HEK293 (cell line): ENCODE measurements around the gene IL24.

Experiments
- CTCF ChIA-PET: fragments of 350-600 bp; formaldehyde crosslinking; extraction: SDS; loops from one replicate; lab custom pipeline; 2021; ENCODE audit warnings: antibody characterized with exemption; lab: Yijun Ruan, JAX
- POLR2A ChIA-PET: fragments of 300-600 bp; formaldehyde crosslinking; extraction: SDS; loops from one replicate; lab custom pipeline; 2020; ENCODE audit warnings: antibody characterized with exemption, inconsistent platforms; lab: Yijun Ruan, JAX
- H3K27ac ChIP-seq: fragments of 200-500 bp; sonication (Bioruptor generic); 2 replicates; pipeline ENCODE4 v1.5.1; 2014; ENCODE audit warnings: low read depth, low read length, control low read depth, inconsistent platforms; ENCODE audit errors: extremely low read depth
- H3K36me3 ChIP-seq, 2 experiments: fragments of 200-500 bp in 1 of 2; sonication (Bioruptor generic) in 1 of 2; 1 replicate in 1 of 2; 2 replicates in 1 of 2; pipeline ENCODE4 v1.5.1; 2014 to 2017; ENCODE audit warnings: inconsistent platforms in 2 of 2, low read length in 2 of 2; ENCODE audit not compliant: control insufficient read depth in 2 of 2, insufficient read depth in 1 of 2
- H3K4me1 ChIP-seq: fragments of 200-500 bp; sonication (Bioruptor generic); 2 replicates; pipeline ENCODE4 v1.5.1; 2014; ENCODE audit warnings: mild to moderate bottlenecking, low read length, inconsistent platforms; ENCODE audit not compliant: control insufficient read depth, insufficient read depth
- H3K4me3 ChIP-seq: 2 replicates; pipeline ENCODE4 v1.5.1; 2011; ENCODE audit warnings: low read depth, mild to moderate bottlenecking, control low read depth, low read length, moderate library complexity
- H3K9me3 ChIP-seq: fragments of 200-500 bp; sonication (Bioruptor generic); 2 replicates; pipeline ENCODE4 v1.5.1; 2014; ENCODE audit warnings: low read depth, low read length, inconsistent platforms; ENCODE audit not compliant: control insufficient read depth, insufficient read depth
- GLIS2 ChIP-seq: fragments of 450-650 bp; formaldehyde crosslinking; IDR thresholded peaks from 2 replicates; pipeline ENCODE4 v1.5.1; 2016; ENCODE audit warnings: missing biosample characterization, missing genetic modification characterization
- KLF1 ChIP-seq: fragments of 450-650 bp; formaldehyde crosslinking; IDR thresholded peaks from 2 replicates; pipeline ENCODE4 v1.5.1; 2016; ENCODE audit warnings: missing biosample characterization, missing genetic modification characterization
- SP7 ChIP-seq: fragments of 450-650 bp; formaldehyde crosslinking; IDR thresholded peaks from 2 replicates; pipeline ENCODE4 v1.5.1; 2016; ENCODE audit warnings: missing biosample characterization, missing genetic modification characterization
- WT1 ChIP-seq: fragments of 450-650 bp; formaldehyde crosslinking; IDR thresholded peaks from 2 replicates; pipeline ENCODE4 v1.5.1; 2016; ENCODE audit warnings: missing biosample characterization, missing genetic modification characterization
- ZBTB1 ChIP-seq: fragments of 450-650 bp; formaldehyde crosslinking; IDR thresholded peaks from 2 replicates; pipeline ENCODE4 v1.5.1; 2016; ENCODE audit warnings: missing biosample characterization, missing genetic modification characterization
- ZBTB6 ChIP-seq: fragments of 450-650 bp; formaldehyde crosslinking; IDR thresholded peaks from 2 replicates; pipeline ENCODE4 v1.5.1; 2017; ENCODE audit warnings: missing biosample characterization, missing genetic modification characterization
- ZEB2 ChIP-seq: fragments of 450-650 bp; formaldehyde crosslinking; IDR thresholded peaks from 2 replicates; pipeline ENCODE4 v1.5.1; 2016; ENCODE audit warnings: missing biosample characterization, missing genetic modification characterization
- ZFP37 ChIP-seq: fragments of 450-650 bp; formaldehyde crosslinking; IDR thresholded peaks from 2 replicates; pipeline ENCODE4 v1.5.1; 2016; ENCODE audit warnings: missing biosample characterization, missing genetic modification characterization
- ZNF292 ChIP-seq: fragments of 450-650 bp; formaldehyde crosslinking; IDR thresholded peaks from 2 replicates; pipeline ENCODE4 v1.5.1; 2016; ENCODE audit warnings: low read depth, missing biosample characterization, missing genetic modification characterization, borderline replicate concordance
- ZNF610 ChIP-seq: fragments of 450-650 bp; formaldehyde crosslinking; IDR thresholded peaks from 2 replicates; pipeline ENCODE4 v1.5.1; 2016; ENCODE audit warnings: missing biosample characterization, missing genetic modification characterization, borderline replicate concordance
- ZNF837 ChIP-seq: fragments of 450-650 bp; formaldehyde crosslinking; IDR thresholded peaks from 2 replicates; pipeline ENCODE4 v1.5.1; 2016; ENCODE audit warnings: missing biosample characterization, missing genetic modification characterization
- ZSCAN23 ChIP-seq: fragments of 450-650 bp; formaldehyde crosslinking; IDR thresholded peaks from 2 replicates; pipeline ENCODE4 v1.5.1; 2016; ENCODE audit warnings: missing biosample characterization, missing genetic modification characterization
- TF ChIP-seq, protein P1 (sequence below): fragments of 450-650 bp; formaldehyde crosslinking; IDR thresholded peaks from 2 replicates; pipeline ENCODE4 v1.5.1; 2016; ENCODE audit warnings: missing biosample characterization, missing genetic modification characterization

The IL24 gene

DNA sequence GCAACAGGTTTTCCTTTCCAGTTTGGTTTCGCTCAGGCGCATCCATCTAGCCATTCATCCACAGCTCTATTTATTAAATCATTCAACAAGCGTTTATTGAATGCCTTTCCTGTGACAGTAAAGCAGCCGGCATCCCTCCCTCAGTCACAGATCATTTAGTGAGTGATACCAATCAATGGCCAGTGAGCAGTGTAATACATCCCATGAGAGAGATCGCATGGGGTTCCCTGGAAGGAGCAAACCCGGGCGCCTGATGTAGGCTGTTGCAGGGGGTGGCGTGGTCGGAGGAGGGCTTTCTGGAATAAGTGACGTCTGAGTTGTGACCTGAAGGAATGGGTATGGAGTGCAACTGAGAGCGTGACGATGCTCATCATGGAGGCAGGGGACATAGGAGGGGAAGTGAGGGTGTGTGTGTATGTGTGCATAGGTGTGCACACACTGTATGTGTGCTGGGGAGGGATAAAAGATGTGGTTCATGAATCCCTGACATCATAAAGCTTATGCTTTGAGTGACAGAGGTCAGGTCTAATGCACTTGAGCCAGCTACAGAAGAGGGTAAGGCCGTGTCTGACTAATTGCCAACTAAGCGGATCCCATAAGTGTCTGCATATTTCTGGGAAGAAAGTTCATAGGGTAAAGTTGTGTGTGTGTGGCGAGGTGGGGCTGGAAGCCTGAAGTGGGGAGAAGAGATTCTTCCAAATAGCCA lies 17.9 kb downstream of the IL24 start:
- Histone ChIP-seq H3K9me3 (no peaks in the 10 kb centered on the region), H3K27ac (no peak overlapping the region), H3K36me3 (no peaks in the 10 kb centered on the region), H3K4me1 (no peaks in the 10 kb centered on the region), H3K4me3 (no peak overlapping the region)
- CTCF ChIA-PET, result interaction anchor here (0.6 to 4.3 kb wide), 9 partner anchors 50 to 190 kb away, joined by 3 to 73 read pairs (median 5); partner anchors contain the start of gene IL20
- POLR2A ChIA-PET, result no interaction called here
- TF ChIP-seq ZNF837 (tag by site-specific recombination), result no peak

- no peak overlapping the region for H3K27ac ChIP-seq
- no peaks in the 10 kb centered on the region for H3K36me3 ChIP-seq
- H3K9me3 ChIP-seq, result no peaks in the 10 kb centered on the region
- CTCF ChIA-PET, result interaction anchor here (0.5 to 2.3 kb wide), 9 partner anchors 19 to 282 kb away, joined by 3 to 12 read pairs (median 4); partner anchors contain the start of gene IL20
- H3K4me1 ChIP-seq, result no peaks in the 10 kb centered on the region
- H3K4me3 ChIP-seq, result no peak overlapping the region
- POLR2A ChIA-PET, result no interaction called here
- TF ChIP-seq ZNF610 (tag by site-specific recombination), result no peak
Measured at GRCh38 chr1:206916000-206916709, 18.9 kb downstream of the IL24 start.

DNA sequence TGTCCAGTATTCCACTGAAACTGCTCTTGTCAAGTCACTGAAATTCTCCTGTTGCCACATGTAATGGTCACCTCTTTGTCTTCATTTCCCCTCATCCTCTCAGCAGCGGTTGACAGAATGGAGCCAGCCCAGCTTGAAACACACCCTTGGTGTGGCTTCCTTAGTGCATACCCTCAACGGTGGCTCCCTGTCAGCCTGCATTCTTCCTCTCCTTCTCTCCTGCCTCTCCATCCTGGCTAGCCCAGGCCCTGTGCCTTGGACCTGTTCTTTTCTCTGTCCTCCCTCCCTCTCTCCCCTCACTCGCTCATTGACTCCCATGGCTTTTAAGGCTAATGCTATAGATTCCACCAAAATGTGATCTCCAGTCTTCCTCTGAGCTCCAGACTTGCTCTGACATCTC lies 20.8 kb downstream of the IL24 start:
- no peak overlapping the region for H3K4me3 ChIP-seq
- no peaks in the 10 kb centered on the region for H3K36me3 ChIP-seq
- no peaks in the 10 kb centered on the region for H3K4me1 ChIP-seq
- H3K9me3 ChIP-seq, result no peaks in the 10 kb centered on the region
- TF ChIP-seq ZFP37 (tag by site-specific recombination) (no peak), KLF1 (tag by site-specific recombination) (no peak), ZBTB6 (no peak), ZNF292 (tag by site-specific recombination) (no peak), ZBTB1 (no peak)
- ChIA-PET CTCF (interaction anchor here (0.6 to 1.8 kb wide), 7 partner anchors 12 to 311 kb away, joined by 3 to 7 read pairs (median 3); partner anchors contain the start of gene IL20), POLR2A (no interaction called here)
- H3K27ac ChIP-seq, result no peak overlapping the region

GRCh38 chr1:206921772-206922265 lies 24.6 kb downstream of the IL24 start, which contains the start of gene FCMR:
Gene FCMR, minus strand, starts transcription at chr1:206921941. Its CDS starts 87 bp downstream, at chr1:206921854.
- TF ChIP-seq, protein P1, sequence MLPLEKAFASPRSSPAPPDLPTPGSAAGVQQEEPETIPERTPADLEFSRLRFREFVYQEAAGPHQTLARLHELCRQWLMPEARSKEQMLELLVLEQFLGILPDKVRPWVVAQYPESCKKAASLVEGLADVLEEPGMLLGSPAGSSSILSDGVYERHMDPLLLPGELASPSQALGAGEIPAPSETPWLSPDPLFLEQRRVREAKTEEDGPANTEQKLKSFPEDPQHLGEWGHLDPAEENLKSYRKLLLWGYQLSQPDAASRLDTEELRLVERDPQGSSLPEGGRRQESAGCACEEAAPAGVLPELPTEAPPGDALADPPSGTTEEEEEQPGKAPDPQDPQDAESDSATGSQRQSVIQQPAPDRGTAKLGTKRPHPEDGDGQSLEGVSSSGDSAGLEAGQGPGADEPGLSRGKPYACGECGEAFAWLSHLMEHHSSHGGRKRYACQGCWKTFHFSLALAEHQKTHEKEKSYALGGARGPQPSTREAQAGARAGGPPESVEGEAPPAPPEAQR (tag by site-specific recombination), result no peak
- TF ChIP-seq WT1 (tag by site-specific recombination) (no peak), ZEB2 (tag by site-specific recombination) (no peak), SP7 (no peak), GLIS2 (tag by site-specific recombination) (no peak), ZSCAN23 (tag by site-specific recombination) (no peak)
- Histone ChIP-seq H3K27ac (no peak within 1 kb of the TSS), H3K4me1 (no peaks in the 10 kb centered on the region), H3K4me3 (no peak within 1 kb of the TSS), H3K36me3 (no peaks in the 10 kb centered on the region), H3K9me3 (no peaks in the 10 kb centered on the region)
- ChIA-PET CTCF (interaction anchor here (0.6 to 2.4 kb wide), 8 partner anchors 9 to 258 kb away, joined by 3 to 13 read pairs (median 4); no protein-coding TSS in a partner anchor), POLR2A (no interaction called here)
